GM12801 (cell line): Measurements from ENCODE around the gene BCAS1.

ENCODE experiments used
- TF ChIP-seq, protein P1 (sequence below): IDR thresholded peaks from one replicate; pipeline ENCODE4 v1.5.1; 2011; ENCODE audit warnings: control low read depth; ENCODE audit not compliant: insufficient read length; ENCODE audit errors: extremely low read depth

Gene BCAS1

GRCh38 chr20:53937339-53937741 lies 133.1 kb downstream of the BCAS1 start:
- TF ChIP-seq, protein P1, sequence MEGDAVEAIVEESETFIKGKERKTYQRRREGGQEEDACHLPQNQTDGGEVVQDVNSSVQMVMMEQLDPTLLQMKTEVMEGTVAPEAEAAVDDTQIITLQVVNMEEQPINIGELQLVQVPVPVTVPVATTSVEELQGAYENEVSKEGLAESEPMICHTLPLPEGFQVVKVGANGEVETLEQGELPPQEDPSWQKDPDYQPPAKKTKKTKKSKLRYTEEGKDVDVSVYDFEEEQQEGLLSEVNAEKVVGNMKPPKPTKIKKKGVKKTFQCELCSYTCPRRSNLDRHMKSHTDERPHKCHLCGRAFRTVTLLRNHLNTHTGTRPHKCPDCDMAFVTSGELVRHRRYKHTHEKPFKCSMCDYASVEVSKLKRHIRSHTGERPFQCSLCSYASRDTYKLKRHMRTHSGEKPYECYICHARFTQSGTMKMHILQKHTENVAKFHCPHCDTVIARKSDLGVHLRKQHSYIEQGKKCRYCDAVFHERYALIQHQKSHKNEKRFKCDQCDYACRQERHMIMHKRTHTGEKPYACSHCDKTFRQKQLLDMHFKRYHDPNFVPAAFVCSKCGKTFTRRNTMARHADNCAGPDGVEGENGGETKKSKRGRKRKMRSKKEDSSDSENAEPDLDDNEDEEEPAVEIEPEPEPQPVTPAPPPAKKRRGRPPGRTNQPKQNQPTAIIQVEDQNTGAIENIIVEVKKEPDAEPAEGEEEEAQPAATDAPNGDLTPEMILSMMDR: no peak

- TF ChIP-seq, protein P1: no peak
Observed at GRCh38 chr20:53935344-53936084, 134.9 kb downstream of the BCAS1 start.

- TF ChIP-seq, protein P1: no peak
Observed at GRCh38 chr20:53934421-53935343, 135.7 kb downstream of the BCAS1 start.

DNA sequence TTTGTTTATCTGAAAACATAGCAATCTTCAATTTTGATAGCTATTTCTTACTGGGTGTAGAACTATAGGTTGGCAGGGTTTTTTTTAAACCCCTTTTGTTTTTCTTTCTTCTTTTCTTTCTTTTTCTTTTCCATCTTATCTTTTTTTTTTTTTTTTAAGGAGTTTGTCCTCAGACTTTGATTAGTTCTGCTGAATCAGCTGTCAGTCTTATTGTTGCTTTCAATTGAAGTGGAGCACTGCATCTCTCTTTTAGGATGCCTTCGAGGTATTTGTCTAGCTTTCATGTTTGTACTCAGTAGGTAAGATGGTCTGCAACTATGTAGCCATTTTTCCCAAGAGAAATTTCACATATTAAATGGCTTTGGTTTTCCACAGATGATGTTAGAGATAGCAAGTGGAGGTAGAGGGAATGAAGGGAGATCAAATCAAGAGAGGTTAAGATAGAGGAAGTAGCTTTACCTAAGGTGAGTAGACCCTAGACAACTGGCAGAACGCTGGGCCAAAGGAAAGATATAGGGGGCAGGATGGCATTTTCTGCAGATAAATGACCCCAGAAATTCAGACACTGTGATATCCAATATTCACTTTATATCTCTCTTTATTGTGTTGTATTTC lies 137.1 kb downstream of the BCAS1 start:
- TF ChIP-seq, protein P1: no peak

DNA sequence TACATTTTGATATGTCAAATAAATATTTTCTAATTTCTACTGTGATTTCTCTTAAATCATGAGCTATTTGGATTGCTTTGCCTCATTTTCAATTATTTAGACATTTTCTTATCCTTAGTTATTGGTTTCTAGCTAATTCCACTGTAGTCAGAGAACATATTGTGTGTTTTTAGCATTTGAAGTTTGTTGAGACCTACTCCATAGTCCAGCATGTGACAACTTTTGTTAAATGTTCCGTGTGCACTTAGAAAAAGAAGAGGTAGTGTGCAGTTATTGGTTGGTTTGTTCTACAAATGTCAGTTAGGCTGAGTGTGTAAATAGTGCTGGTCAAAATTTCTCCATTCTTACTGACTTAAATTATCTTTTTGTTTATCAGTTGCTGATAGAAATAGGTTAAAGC lies 138.8 kb downstream of the BCAS1 start:
- TF ChIP-seq, protein P1: no peak

DNA sequence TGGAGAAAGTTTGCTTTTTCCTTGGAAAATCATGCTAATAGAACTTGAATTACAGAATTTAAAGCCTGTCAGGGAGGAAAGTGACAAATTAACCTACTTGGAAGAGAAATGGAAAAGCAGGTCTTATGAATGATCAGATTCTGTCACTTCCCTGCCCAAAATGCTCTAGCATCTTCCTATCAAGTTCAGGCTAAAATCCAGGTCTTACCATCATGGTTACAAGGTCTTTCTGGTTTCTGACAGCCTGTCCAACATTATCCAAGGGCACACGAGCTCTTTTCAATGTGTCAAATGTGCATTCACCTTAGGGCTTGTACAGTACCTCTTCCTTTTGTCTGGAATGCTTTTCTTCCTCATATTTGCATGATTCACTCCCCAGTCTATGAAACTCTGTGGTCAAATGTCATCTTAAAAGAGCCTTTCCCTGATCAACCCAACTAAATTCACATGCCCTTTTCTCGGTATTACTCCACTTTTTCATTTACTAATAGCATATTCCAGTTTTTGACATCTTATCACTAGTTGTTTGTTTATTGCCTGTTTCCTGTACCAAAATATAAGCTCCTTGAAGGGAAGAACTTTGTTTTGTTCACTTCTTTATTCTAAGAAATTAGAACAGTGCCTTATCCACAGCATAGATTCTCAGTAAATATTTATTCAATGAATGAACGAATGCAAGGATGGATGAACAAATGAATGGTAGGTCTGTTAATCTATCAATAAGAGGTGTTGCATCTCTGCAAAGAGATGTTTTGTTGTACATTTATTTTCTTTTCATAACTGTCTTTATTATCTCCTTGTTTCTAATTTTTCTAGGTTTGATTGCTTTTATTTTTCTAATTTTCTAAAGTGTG lies 139.5 kb downstream of the BCAS1 start:
- TF ChIP-seq, protein P1: no peak
